ENCODE results near the gene ESRRB. TPM values are rescaled to one million over a fixed set of nuclear protein-coding genes. Genes with fewer than 3 reads are reported as not detected.

The ESRRB gene
- total RNA-seq, 1 donor = under 0.01 TPM

GRCh38 chr14:76490111-76490510 is 114.2 kb downstream of the ESRRB start:
- no peaks in the 10 kb centered on the region for H3K79me2 ChIP-seq (ENCODE audit: insufficient read depth, low read length)
- H3K4me2 ChIP-seq (ENCODE audit: insufficient read depth, low read length) = no peak overlapping the region
- peaks cover 3% of the 10 kb centered on the region for H3K27me3 ChIP-seq (ENCODE audit: insufficient read depth, low read length)
- H2AFZ ChIP-seq (ENCODE audit: low read length) = no peak overlapping the region
- no peak for DNase-seq (ENCODE audit: insufficient read length, low spot score, missing footprints)
- no peaks in the 10 kb centered on the region for H4K20me1 ChIP-seq (ENCODE audit: insufficient read depth, low read length)
- H3K4me1 ChIP-seq (ENCODE audit: insufficient read depth, low read length) = no peaks in the 10 kb centered on the region
- no peak for TF ChIP-seq CTCF (IDR thresholded peaks at IDR 0.05; ENCODE audit: extremely low read depth, low read depth, low read length)
- H3K9me3 ChIP-seq (ENCODE audit: low read depth, low read length) = no peaks in the 10 kb centered on the region
- no peaks in the 10 kb centered on the region for H3K36me3 ChIP-seq (ENCODE audit: insufficient read depth, low read length)
- no peak overlapping the region for H3K4me3 ChIP-seq (ENCODE audit: insufficient read depth, low read length)
- no peak overlapping the region for H3K27ac ChIP-seq (ENCODE audit: low read depth, low read length)

GRCh38 chr14:76490735-76491134 is 114.8 kb downstream of the ESRRB start:
- H2AFZ ChIP-seq (ENCODE audit: low read length) = no peak overlapping the region
- H3K79me2 ChIP-seq (ENCODE audit: insufficient read depth, low read length) = no peaks in the 10 kb centered on the region
- H4K20me1 ChIP-seq (ENCODE audit: insufficient read depth, low read length) = no peaks in the 10 kb centered on the region
- no peaks in the 10 kb centered on the region for H3K4me1 ChIP-seq (ENCODE audit: insufficient read depth, low read length)
- H3K9me3 ChIP-seq (ENCODE audit: low read depth, low read length) = no peaks in the 10 kb centered on the region
- H3K36me3 ChIP-seq (ENCODE audit: insufficient read depth, low read length) = no peaks in the 10 kb centered on the region
- DNase-seq (ENCODE audit: insufficient read length, low spot score, missing footprints) = no peak
- H3K27me3 ChIP-seq (ENCODE audit: insufficient read depth, low read length) = peaks cover 3% of the 10 kb centered on the region
- no peak overlapping the region for H3K4me2 ChIP-seq (ENCODE audit: insufficient read depth, low read length)
- no peak for TF ChIP-seq CTCF (IDR thresholded peaks at IDR 0.05; ENCODE audit: extremely low read depth, low read depth, low read length)
- H3K4me3 ChIP-seq (ENCODE audit: insufficient read depth, low read length) = no peak overlapping the region
- no peak overlapping the region for H3K27ac ChIP-seq (ENCODE audit: low read depth, low read length)

GRCh38 chr14:76491172-76491930 is 115.4 kb downstream of the ESRRB start:
- Histone ChIP-seq H3K27me3 (ENCODE audit: insufficient read depth, low read length) (peaks cover 3% of the 10 kb centered on the region), H3K36me3 (ENCODE audit: insufficient read depth, low read length) (no peaks in the 10 kb centered on the region), H3K4me1 (ENCODE audit: insufficient read depth, low read length) (no peaks in the 10 kb centered on the region), H3K9me3 (ENCODE audit: low read depth, low read length) (no peaks in the 10 kb centered on the region), H2AFZ (ENCODE audit: low read length) (no peak overlapping the region), H4K20me1 (ENCODE audit: insufficient read depth, low read length) (no peaks in the 10 kb centered on the region), H3K27ac (ENCODE audit: low read depth, low read length) (no peak overlapping the region), H3K4me2 (ENCODE audit: insufficient read depth, low read length) (no peak overlapping the region), H3K79me2 (ENCODE audit: insufficient read depth, low read length) (no peaks in the 10 kb centered on the region), H3K4me3 (ENCODE audit: insufficient read depth, low read length) (no peak overlapping the region)
- DNase-seq (ENCODE audit: insufficient read length, low spot score, missing footprints) = no peak
- TF ChIP-seq CTCF (IDR thresholded peaks at IDR 0.05; ENCODE audit: extremely low read depth, low read depth, low read length) = no peak

- Histone ChIP-seq H2AFZ (ENCODE audit: low read length) (no peak overlapping the region), H3K36me3 (ENCODE audit: insufficient read depth, low read length) (no peaks in the 10 kb centered on the region), H3K79me2 (ENCODE audit: insufficient read depth, low read length) (no peaks in the 10 kb centered on the region), H3K27me3 (ENCODE audit: insufficient read depth, low read length) (peaks cover 3% of the 10 kb centered on the region), H4K20me1 (ENCODE audit: insufficient read depth, low read length) (no peaks in the 10 kb centered on the region), H3K9me3 (ENCODE audit: low read depth, low read length) (no peaks in the 10 kb centered on the region), H3K4me3 (ENCODE audit: insufficient read depth, low read length) (no peak overlapping the region), H3K4me1 (ENCODE audit: insufficient read depth, low read length) (peaks cover 3% of the 10 kb centered on the region), H3K27ac (ENCODE audit: low read depth, low read length) (no peak overlapping the region), H3K4me2 (ENCODE audit: insufficient read depth, low read length) (no peak overlapping the region)
- no peak for DNase-seq (ENCODE audit: insufficient read length, low spot score, missing footprints)
- TF ChIP-seq CTCF (IDR thresholded peaks at IDR 0.05; ENCODE audit: extremely low read depth, low read depth, low read length) = no peak
Observed at GRCh38 chr14:76495983-76496382, 120.0 kb downstream of the ESRRB start.
